H7 (cell line): ENCODE measurements around the gene ROCK2. TPM values are rescaled to one million over a fixed set of nuclear protein-coding genes. Genes with fewer than 3 reads are reported as not detected.
"Not testable (repeated sequence)": the region's sequence is repeated elsewhere in the genome, so short reads cannot be mapped to it uniquely, and the experiment has no call there.

Source experiments
- DNase-seq: peaks from one replicate; pipeline ENCODE4 v3.0.0; 2012
- H3K27me3 ChIP-seq: 2 replicates; pipeline ENCODE4 v1.6.0; 2011; ENCODE audit warnings: mild to moderate bottlenecking, low read length; ENCODE audit not compliant: control insufficient read depth, insufficient read depth
- H3K36me3 ChIP-seq: replicated peaks from 2 replicates; pipeline ENCODE4 v1.5.1; 2011; ENCODE audit warnings: low read length; ENCODE audit not compliant: control insufficient read depth, insufficient read depth
- H3K4me3 ChIP-seq: 2 replicates; pipeline ENCODE4 v1.5.1; 2011; ENCODE audit warnings: low read depth, mild to moderate bottlenecking, control low read depth, low read length, moderate library complexity; ENCODE audit not compliant: insufficient read depth
- total RNA-seq: library from RNA; depleted of rRNA; stranded (reverse); fragments of >200 nt; shearing (Covaris generic); gene quantifications from 2 replicates; pipeline ENCODE4 v1.2.3, GENCODE V29; 2014

ROCK2 gene
- total RNA-seq, 1 experiment from 2014 or later: 12.6 TPM

DNA sequence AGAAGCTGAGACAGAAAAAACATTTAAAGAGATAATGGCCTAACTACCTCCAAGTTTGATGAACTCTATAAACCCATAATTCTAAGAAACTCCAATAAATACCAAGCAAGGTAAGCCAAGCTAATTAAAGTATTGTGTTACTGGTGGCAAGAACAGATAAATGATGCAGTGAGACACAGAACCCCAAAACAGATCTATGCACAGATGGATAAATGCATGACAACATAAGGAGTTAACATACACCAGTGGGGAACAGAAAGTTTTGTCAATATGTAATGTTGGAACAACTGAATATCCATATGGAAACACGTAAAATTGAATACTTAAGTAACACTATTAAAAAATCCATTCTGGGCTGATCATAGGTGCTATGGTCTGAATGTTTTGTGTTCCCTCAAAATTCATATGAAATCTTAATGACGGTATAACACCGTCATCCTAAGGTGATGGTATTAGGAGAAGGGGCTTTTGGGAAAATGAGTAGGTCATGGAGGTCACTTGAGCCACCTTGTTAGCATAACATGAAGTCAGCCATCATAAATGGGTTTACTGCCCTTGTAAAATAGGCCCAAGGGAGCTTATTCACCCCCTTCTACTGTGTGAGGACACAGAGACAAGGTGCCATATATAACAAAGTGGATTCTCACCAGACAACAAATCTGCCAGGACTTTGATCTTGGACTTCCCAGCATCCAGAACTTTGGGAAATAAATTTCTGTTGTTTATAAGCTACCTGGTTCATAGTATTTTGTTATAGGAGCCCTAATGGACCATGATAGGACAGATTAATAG lies 102.8 kb downstream of the ROCK2 start:
- H3K36me3 ChIP-seq: no peaks in the 10 kb centered on the region
- no peaks in the 10 kb centered on the region for H3K27me3 ChIP-seq
- no peak overlapping the region for H3K4me3 ChIP-seq
- DNase-seq: no peak

DNA sequence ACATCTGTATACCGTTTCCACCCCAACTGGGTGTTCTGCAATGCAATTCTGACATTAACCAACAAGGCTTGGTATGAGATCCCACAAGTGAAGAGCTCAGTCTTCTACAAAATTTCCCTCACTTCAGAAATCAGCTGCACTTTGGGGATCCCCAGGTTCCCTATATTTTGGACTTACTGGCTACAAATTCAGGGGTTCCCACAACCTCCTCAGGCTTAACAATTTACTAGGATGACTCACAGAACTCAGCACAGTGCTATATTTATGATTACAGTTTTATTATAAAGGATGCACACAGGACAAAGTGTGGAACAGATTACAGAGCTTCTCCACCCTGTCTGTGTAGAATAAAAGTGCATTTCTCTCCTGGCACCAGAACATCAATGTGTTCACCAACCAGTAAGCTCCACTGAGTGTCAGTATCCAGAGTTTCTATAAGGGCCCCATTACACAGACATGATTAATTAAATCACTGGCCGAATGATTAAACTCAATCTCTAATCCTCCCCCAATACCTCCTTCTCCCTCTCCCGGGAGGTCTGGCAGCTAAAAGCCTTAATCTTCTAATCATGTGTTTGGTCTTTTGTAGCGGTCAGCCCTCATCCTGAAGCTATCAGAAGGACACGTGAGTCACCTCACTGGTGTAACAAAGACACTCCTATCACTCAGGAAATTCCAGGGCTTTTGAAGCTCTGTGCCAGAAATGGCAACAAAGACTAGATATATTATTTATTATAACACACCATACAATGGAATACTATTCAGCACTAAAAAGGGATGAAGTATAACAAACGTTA lies 104.6 kb downstream of the ROCK2 start:
- Histone ChIP-seq H3K27me3 (no peaks in the 10 kb centered on the region), H3K4me3 (no peak overlapping the region), H3K36me3 (no peaks in the 10 kb centered on the region)
- no peak for DNase-seq

DNA sequence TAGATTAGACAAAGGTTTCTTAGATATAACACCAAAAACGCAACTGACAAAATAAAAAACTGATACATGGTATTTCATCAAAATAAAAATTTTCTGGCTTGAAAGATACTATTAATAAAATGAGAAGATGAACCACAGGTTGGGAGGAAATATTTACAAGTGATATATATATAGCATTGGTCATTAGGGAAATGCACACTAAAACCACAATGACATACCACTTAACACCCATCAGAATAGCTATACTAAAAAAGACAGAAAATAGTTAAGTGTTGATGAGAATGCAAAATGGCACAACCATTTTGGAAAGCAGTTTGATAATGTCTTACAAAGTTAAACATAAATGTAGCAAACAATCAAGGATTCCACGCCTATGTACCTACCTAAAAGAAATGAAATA lies 105.3 kb downstream of the ROCK2 start:
- no peaks in the 10 kb centered on the region for H3K27me3 ChIP-seq
- no peaks in the 10 kb centered on the region for H3K36me3 ChIP-seq
- DNase-seq: no peak
- no peak overlapping the region for H3K4me3 ChIP-seq

DNA sequence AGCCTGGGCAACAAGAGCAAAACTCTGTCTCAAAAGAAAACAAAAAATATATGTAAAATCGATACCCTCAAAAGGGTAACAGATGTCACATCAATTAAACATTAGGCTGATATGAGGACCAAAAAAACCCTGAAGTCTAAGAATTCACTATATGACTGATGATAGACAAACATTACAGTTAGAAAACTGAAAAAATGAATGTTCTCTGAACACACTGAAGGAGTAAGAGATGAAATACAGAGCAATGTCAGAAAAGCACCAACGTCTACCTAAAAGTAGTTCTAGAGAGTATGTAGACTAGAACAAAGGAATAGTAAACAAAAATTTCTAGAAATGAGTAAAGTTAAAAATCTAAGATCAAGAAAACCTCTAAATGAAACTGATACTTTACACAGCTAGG lies 107.3 kb downstream of the ROCK2 start:
- DNase-seq: no peak
- Histone ChIP-seq H3K27me3 (no peaks in the 10 kb centered on the region), H3K4me3 (no peak overlapping the region), H3K36me3 (no peaks in the 10 kb centered on the region)

DNA sequence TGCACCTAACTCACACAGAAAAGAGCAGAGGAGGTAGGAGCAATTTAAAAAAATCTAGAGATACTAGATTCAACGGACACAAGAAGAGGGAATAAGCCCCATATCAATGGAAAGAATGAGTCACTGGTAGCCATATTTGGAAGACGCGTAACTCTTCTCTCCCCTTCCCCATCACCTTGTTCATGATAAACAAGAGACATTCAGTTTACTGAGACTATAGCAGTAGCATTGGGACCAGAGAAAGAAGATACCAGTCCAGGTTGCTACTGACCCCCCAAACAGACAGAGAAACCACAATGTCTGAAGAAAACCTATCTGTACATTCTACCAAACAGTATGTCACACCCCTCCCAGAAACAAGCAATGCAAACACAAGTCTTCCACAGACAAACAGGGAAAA lies 108.1 kb downstream of the ROCK2 start:
- Histone ChIP-seq H3K36me3 (no peaks in the 10 kb centered on the region), H3K27me3 (no peaks in the 10 kb centered on the region), H3K4me3 (no peak overlapping the region)
- no peak for DNase-seq

DNA sequence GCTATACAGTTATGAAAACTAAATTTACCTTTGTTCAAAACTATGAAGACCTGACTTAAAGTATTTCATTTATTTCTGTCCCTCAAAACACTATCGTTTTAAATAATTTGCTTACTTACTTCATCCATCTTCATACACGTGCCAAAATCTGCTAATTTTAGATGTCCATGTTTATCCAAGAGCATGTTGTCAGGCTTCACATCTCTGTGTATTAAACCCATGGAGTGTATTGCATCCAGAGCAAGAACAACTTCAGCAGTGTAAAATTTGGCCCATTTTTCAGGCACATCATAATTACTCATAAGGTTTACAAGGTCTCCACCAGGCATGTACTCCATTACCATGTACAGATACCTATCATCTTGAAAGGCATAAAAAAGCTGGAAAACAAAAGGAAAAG lies 108.9 kb downstream of the ROCK2 start:
- Histone ChIP-seq H3K4me3 (no peak overlapping the region), H3K36me3 (no peaks in the 10 kb centered on the region), H3K27me3 (no peaks in the 10 kb centered on the region)
- DNase-seq: no peak

DNA sequence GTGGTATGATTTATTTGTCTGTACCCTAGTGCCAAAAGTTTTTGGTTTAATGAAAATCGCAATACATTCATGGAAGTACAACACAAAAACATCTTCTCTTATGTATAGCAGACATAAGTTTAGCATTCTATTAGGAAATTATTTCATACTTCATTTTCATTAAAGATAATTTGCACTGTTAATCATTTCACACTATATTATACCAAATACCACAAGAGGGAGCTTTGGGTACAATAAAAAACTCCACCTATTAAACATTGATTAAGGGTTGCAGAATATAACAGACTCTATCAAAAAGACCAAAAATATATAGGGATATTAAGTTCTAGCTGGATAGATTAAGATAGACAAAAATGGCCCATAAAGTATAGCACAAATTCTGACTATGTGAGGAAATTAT lies 110.1 kb downstream of the ROCK2 start:
- no peak overlapping the region for H3K4me3 ChIP-seq
- DNase-seq: no peak
- H3K27me3 ChIP-seq: no peaks in the 10 kb centered on the region
- no peaks in the 10 kb centered on the region for H3K36me3 ChIP-seq

DNA sequence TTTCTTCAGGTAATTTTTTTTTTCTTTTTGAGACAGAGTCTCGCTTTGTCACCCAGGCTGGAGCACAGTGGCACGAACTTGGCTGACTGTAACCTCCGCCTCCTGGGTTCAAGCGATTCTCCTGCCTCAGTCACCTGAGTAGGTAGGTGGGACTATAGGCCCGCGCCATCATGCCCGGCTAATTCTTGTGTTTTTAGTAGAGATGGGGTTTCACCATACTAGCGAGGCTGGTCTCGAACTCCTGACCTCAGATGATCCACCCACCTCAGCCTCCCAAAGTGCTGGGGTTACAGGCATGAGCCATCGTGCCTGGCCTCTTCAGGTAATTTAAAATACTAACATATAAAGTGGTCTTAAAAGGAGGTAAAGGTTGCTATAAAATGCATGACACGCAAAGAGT lies 113.2 kb downstream of the ROCK2 start:
- H3K27me3 ChIP-seq, H3K4me3 ChIP-seq, H3K36me3 ChIP-seq, DNase-seq: not testable (repeated sequence)

DNA sequence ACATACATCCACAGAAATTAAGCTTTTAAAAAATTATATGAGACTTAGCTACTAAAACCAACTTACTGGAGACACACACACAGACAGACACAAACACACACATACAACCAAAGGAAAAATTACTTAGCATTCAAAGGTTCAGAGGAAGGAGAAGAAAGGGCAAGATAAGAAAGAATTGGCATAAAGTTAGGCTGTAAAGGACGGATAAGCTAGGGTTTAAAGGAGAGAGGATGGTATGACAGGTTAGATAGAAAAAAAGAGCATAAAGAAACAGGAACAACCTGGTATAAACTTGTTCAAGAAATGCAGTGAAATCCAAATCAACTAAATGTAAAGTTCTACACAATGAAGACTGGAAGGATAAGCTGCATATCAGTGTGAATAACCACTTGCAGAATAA lies 115.7 kb downstream of the ROCK2 start:
- no peaks in the 10 kb centered on the region for H3K27me3 ChIP-seq
- DNase-seq: no peak
- H3K4me3 ChIP-seq: no peak overlapping the region
- H3K36me3 ChIP-seq: no peaks in the 10 kb centered on the region

DNA sequence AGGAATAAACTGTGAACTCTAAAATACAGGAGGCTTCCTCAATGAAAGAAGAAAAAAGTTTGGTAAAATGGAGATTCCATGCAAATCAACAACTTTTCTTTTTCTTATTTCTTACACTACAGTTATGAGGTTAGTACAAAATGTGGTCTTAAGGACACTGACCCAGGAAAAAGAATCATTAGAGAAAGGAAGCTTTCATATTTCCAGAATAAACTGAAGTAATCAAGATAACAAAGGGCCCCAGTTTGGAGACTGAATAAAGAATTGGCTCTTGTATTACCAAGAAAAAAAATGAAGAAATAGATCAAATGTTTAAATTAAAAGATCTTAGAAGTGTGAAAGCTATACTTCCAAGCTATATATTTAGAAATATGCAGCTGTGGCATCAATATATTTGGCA lies 116.8 kb downstream of the ROCK2 start:
- DNase-seq: no peak
- H3K36me3 ChIP-seq: no peaks in the 10 kb centered on the region
- no peak overlapping the region for H3K4me3 ChIP-seq
- H3K27me3 ChIP-seq: no peaks in the 10 kb centered on the region

DNA sequence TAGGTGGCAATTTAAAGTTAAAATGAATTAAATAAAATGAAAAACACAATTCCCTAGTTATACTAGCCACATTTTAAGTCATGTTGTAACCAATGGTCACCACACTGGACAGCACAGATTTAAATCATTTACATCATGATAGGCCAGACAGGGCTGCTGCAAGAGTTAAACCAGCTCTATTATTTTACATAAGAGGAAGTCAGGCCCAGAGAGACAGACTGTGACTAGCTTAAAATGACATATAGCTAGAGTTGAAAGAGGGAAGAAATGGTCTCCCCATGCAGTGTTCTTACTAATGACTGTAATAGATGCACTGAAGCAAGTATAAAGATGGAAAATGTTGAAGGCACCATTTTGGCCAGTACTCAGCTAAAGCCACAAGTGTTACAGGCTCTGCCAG lies 119.5 kb downstream of the ROCK2 start:
- peaks cover 3% of the 10 kb centered on the region; the same call in 1 of the 2 replicates for H3K36me3 ChIP-seq
- H3K4me3 ChIP-seq: no peak overlapping the region
- H3K27me3 ChIP-seq: no peaks in the 10 kb centered on the region
- DNase-seq: no peak

DNA sequence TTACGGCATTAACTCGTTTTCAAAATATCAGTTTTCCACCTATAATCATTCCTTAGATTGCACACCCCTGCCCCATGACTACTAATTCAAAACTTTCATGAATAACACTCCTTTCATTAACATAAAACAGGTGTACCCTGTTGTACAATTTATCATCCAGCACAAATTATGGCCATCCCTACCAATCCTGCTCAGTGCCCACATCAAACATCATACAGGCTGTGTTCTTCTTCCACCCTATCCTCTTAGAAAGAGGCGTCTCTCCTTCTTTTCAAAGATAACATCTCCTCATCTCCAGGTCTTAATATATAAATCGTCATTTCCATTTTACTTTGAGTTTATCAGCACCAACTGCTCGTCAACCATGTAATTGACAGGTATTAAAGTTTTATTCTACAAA lies 121.6 kb downstream of the ROCK2 start:
- DNase-seq: no peak
- Histone ChIP-seq H3K36me3 (peaks cover 3% of the 10 kb centered on the region), H3K4me3 (no peak overlapping the region), H3K27me3 (no peaks in the 10 kb centered on the region)

DNA sequence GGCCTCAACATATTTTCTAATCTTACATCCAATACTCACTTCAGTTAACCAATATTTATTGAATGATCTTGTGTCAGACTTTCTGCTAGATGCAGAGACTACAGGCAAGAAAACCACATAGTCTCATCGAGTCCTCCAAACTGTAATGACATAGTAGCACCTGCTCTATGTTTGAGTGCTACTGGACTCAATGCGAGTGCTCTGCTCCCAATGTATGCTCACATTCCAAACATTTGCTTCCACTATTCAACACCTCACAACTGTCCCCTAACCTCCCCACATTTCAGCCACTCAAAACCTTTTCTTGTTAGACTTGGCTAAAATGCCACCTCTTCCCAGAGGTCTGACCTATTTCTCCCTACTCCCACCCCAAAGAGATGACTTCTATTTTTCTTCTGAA lies 124.0 kb downstream of the ROCK2 start:
- DNase-seq: no peak
- no peaks in the 10 kb centered on the region for H3K27me3 ChIP-seq
- peaks cover 4% of the 10 kb centered on the region for H3K36me3 ChIP-seq
- H3K4me3 ChIP-seq: no peak overlapping the region

DNA sequence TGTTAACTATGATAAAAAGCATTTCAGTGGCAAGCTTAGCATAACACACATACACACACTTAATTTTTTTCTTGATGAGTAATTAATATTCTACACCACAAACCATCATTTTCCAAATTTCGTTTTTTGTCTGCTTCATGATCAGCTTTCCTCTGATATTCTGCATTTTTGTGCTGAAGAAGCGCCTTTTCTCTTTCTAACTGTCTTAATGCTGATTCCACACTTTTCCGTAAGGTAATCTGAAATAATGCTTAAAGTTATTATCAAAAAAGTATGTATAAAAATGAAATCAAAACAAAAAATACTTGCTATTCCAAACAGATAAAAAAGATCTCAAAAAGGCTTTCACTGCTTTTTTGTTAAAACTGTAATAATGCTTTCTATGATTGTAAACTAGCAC lies 129.0 kb downstream of the ROCK2 start:
- H3K4me3 ChIP-seq: no peak overlapping the region
- no peak for DNase-seq
- no peaks in the 10 kb centered on the region for H3K27me3 ChIP-seq
- H3K36me3 ChIP-seq: peaks cover 7% of the 10 kb centered on the region

DNA sequence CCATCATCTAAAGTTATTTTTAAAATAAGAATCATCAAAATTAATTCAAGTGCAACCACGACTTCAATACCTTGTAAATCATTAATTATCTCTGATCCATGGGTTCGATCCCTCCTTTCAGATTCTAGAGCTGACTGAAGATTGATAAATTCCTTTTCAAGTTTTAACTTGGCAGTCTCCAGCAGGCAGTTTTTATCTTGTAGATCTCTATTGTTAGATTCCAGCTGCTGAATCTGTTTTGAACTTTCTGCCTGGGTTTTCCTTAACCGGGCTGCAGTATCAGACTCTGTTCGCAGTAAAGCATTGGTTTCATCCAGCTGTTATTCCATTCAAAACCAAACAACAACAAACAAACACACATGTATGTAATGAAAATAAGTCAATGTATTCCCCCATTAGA lies 129.7 kb downstream of the ROCK2 start:
- DNase-seq: no peak
- Histone ChIP-seq H3K36me3 (peaks cover 6% of the 10 kb centered on the region), H3K27me3 (no peaks in the 10 kb centered on the region), H3K4me3 (no peak overlapping the region)
